Left ventricle myocardium inferior (tissue), 1 donor: Measurements from ENCODE around the gene SGPP1. TPM values are rescaled to one million over a fixed set of nuclear protein-coding genes. Genes with fewer than 3 reads are reported as not detected.

Experiments used
- DNase-seq: peaks from one replicate; pipeline ENCODE4 v3.0.0-alpha.2; 2020
- H3K27ac ChIP-seq: fragments of 200-600 bp; replicated peaks from 2 replicates; pipeline ENCODE4 v1.8.0; 2021
- H3K27me3 ChIP-seq: fragments of 200-600 bp; 2 replicates; pipeline ENCODE4 v1.8.0; 2021; ENCODE audit warnings: low read depth
- H3K36me3 ChIP-seq: fragments of 200-600 bp; 2 replicates; pipeline ENCODE4 v1.8.0; 2021
- H3K4me1 ChIP-seq: fragments of 200-600 bp; 2 replicates; pipeline ENCODE4 v1.8.0; 2021
- H3K4me3 ChIP-seq: fragments of 200-600 bp; 2 replicates; pipeline ENCODE4 v1.8.0; 2021; ENCODE audit warnings: mild to moderate bottlenecking, moderate library complexity
- H3K9me3 ChIP-seq: fragments of 200-600 bp; replicated peaks from 2 replicates; pipeline ENCODE4 v1.8.0; 2021
- intact Hi-C: fragments of 100-400 bp; cut with micrococcal nuclease; formaldehyde crosslinking; loops from one replicate; pipeline ENCODE4 v1.11.0; 2022
- long read RNA-seq: library from polyadenylated mRNA; unstranded; transcript quantifications from one replicate; pipeline ENCODE4 v2.0.0, GENCODE V29; 2021
- total RNA-seq: library from RNA; stranded (reverse); fragmentation: NEBNext Ultra II Directional; extraction: Animal tissue kit (Norgen Biotek cat#: 25700); gene quantifications from one replicate; pipeline ENCODE4 v1.2.1, GENCODE V29; 2021
- TF ChIP-seq, protein P1 (sequence below): fragments of 200-600 bp; IDR thresholded peaks from 2 replicates; pipeline ENCODE4 v1.8.0; 2021; ENCODE audit warnings: antibody characterized with exemption, mild to moderate bottlenecking, borderline replicate concordance
- donor health status: DM: no; HTN: yes; CAD: no; lungs with severe emphysema.

The SGPP1 gene, protein sequence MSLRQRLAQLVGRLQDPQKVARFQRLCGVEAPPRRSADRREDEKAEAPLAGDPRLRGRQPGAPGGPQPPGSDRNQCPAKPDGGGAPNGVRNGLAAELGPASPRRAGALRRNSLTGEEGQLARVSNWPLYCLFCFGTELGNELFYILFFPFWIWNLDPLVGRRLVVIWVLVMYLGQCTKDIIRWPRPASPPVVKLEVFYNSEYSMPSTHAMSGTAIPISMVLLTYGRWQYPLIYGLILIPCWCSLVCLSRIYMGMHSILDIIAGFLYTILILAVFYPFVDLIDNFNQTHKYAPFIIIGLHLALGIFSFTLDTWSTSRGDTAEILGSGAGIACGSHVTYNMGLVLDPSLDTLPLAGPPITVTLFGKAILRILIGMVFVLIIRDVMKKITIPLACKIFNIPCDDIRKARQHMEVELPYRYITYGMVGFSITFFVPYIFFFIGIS
- 4.6 TPM for total RNA-seq
- long read RNA-seq, transcript SGPP1-201 (3 exons, 3,312 nt): major isoform, 17 of 19 reads
- long read RNA-seq, partial matches to known transcripts: 0 of 19 reads
- long read RNA-seq, other reads (novel, unspliced or antisense): 2 of 19 reads

DNA sequence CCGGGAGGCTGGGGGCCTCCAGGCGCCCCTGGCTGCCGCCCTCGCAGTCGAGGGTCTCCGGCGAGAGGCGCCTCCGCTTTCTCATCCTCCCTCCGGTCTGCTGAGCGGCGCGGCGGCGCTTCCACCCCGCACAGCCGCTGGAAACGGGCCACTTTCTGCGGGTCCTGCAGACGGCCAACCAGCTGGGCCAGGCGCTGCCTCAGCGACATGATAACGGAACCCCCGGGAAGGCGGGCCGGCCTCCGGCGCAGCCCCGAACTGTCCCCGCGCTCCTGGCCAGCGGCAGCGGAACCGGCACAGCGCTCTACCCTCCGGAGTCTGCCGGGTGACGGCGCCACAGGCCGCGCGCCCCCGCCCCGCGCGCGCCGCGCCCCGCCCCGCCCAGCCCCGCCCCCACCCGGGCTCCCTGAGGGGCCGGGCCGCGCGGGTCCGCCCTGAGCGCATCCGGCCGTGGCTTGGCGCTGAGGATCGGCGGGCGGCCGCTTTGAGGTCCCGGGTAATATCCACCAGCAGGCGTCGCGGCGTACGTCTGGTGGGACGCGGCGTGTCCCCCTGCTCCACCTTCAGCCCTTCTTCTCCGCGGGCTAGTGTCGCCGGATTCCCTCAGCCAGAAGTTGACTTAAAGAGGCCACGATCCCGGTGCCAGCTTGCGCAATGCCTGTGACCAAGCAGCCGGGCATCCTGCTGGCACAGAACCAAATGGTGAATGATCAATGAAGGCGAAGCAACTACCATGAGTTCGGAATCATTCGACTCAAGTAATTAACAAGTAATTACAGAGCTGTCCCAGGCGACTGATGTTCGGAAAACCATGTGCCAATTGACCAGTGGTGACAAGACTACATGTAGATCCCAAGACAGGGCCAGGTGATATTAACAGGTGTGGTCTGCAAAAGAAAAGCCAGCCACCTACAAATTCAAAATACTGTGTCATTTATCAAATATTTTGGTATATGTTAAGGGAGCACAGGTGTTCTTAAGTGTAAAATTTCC lies at the start of gene SGPP1:
Gene SGPP1, minus strand, starts transcription at position 330 of the 993 bp plus-strand sequence. Its CDS starts 121 bp downstream, at position 209.
- no peaks in the 10 kb centered on the region for H3K9me3 ChIP-seq
- H3K4me3 ChIP-seq: peak within 1 kb of the TSS; percentile 96
- intact Hi-C loops: no loop called here
- no peaks in the 10 kb centered on the region for H3K36me3 ChIP-seq
- TF ChIP-seq, protein P1, sequence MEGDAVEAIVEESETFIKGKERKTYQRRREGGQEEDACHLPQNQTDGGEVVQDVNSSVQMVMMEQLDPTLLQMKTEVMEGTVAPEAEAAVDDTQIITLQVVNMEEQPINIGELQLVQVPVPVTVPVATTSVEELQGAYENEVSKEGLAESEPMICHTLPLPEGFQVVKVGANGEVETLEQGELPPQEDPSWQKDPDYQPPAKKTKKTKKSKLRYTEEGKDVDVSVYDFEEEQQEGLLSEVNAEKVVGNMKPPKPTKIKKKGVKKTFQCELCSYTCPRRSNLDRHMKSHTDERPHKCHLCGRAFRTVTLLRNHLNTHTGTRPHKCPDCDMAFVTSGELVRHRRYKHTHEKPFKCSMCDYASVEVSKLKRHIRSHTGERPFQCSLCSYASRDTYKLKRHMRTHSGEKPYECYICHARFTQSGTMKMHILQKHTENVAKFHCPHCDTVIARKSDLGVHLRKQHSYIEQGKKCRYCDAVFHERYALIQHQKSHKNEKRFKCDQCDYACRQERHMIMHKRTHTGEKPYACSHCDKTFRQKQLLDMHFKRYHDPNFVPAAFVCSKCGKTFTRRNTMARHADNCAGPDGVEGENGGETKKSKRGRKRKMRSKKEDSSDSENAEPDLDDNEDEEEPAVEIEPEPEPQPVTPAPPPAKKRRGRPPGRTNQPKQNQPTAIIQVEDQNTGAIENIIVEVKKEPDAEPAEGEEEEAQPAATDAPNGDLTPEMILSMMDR: peak; percentile 64
- H3K4me1 ChIP-seq: peaks cover 30% of the 10 kb centered on the region
- DNase-seq: peak; percentile 84
- H3K27ac ChIP-seq: peak within 1 kb of the TSS; percentile 93
- H3K27me3 ChIP-seq: no peaks in the 10 kb centered on the region

DNA sequence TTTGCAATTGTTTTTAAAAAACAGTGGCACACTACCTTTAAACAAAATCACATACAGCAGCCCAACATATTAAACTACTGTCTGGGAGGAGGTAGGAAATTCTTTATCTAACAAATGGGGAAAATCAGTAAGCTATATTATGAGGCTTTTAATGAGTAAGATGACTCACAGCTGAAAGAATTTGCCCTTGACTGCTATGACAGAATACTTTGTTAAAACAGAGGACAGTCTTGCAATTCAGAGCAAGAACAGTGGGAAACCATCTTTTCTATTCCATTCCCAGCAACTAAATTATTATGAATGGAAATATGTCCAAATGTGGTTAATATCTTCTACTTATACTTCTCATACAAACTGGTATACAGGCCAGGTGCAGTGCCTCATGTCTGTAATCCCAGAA lies 49.2 kb upstream of the SGPP1 start:
- intact Hi-C loops: no loop called here
- Histone ChIP-seq H3K36me3 (no peaks in the 10 kb centered on the region), H3K27ac (no peak overlapping the region), H3K27me3 (no peaks in the 10 kb centered on the region), H3K4me3 (no peak overlapping the region), H3K4me1 (peaks cover 5% of the 10 kb centered on the region), H3K9me3 (no peaks in the 10 kb centered on the region)
- no peak for DNase-seq
- TF ChIP-seq, protein P1: no peak

DNA sequence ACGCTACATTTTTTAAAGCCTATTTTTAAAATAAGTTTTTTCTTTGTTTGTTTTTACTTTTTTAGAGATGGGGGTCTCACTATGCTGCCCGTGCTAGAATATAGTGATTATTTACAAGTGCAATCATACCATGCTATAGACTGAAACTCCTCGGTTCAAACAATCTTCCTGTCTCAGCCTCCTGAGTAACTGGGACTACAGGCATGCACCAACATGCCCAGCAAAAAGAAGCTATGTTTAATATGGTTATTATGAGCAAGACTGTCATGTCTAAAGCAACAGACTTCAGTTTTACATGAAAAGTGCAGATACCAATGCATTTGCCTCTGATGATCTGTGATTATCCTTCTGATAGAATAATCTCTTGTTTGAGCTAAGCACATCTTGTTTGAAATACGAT lies 45.6 kb upstream of the SGPP1 start:
- Histone ChIP-seq H3K4me1 (peaks cover 5% of the 10 kb centered on the region), H3K27ac (no peak overlapping the region), H3K27me3 (no peaks in the 10 kb centered on the region), H3K4me3 (no peak overlapping the region), H3K36me3 (no peaks in the 10 kb centered on the region), H3K9me3 (no peaks in the 10 kb centered on the region)
- no peak for DNase-seq
- TF ChIP-seq, protein P1: no peak
- intact Hi-C loops: no loop called here

DNA sequence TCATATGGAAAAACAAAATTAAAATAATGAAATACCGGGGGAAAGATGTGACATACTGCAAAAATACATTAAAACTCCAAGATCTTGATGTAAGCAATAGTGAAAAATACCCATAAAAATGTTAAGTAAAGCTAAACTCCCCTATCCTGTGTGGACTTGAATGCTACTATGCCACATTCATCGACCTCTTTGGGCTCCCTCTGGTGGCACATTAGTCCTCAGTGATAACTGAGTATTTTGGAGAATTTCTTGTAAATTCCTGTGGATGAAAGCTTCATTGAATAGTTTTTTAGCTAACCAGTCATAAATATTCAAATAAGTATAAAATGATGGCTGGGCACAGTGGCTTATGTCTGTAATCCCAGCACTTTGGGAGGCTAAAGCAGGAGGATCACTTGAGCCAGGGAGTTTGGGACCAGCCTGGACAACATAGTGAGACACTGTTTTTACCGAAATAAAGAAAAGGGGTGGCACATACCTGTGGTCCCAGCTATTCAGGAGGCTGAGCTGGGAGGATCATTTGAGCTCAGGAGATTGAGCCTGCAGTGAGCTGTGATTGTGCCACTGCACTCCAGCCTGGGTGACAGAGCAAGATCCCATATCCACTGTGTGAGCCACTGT lies 42.4 kb upstream of the SGPP1 start:
- H3K36me3 ChIP-seq: no peaks in the 10 kb centered on the region
- H3K4me3 ChIP-seq: no peak overlapping the region
- TF ChIP-seq, protein P1: peak; percentile 66
- H3K9me3 ChIP-seq: no peaks in the 10 kb centered on the region
- intact Hi-C loops: no loop called here
- no peak overlapping the region for H3K27ac ChIP-seq
- no peaks in the 10 kb centered on the region for H3K27me3 ChIP-seq
- DNase-seq: no peak
- H3K4me1 ChIP-seq: no peaks in the 10 kb centered on the region

DNA sequence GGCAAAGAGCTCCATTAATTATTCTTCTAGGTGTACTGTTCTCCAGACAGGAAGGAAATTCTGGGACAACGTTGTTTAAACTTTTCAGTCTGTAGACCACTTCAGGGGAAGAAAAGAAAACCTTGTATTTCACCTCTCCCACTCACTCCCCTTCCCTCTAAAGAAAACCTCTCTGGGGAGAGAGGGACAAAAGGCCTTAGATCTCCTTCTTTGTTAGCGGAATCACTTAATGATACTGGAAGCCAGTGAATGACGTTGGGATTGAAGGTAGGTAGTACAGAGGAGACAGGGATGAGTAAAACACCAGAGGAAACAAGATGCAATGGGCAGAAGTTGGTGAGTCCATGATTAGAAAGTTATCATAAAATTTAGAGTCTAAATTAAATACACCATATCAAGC lies 38.7 kb upstream of the SGPP1 start:
- H3K36me3 ChIP-seq: no peaks in the 10 kb centered on the region
- no peak overlapping the region for H3K4me3 ChIP-seq
- H3K4me1 ChIP-seq: no peaks in the 10 kb centered on the region
- intact Hi-C loops: loop anchor here (10.0 kb wide), 1 partner anchor 382 kb away; no protein-coding TSS in a partner anchor
- TF ChIP-seq, protein P1: no peak
- H3K9me3 ChIP-seq: no peaks in the 10 kb centered on the region
- H3K27ac ChIP-seq: no peak overlapping the region
- H3K27me3 ChIP-seq: no peaks in the 10 kb centered on the region
- no peak for DNase-seq
